ENCODE results near the gene COPB2.
"Not testable (repeated sequence)": the region's sequence is repeated elsewhere in the genome, so short reads cannot be mapped to it uniquely, and the experiment has no call there.

COPB2 gene

DNA sequence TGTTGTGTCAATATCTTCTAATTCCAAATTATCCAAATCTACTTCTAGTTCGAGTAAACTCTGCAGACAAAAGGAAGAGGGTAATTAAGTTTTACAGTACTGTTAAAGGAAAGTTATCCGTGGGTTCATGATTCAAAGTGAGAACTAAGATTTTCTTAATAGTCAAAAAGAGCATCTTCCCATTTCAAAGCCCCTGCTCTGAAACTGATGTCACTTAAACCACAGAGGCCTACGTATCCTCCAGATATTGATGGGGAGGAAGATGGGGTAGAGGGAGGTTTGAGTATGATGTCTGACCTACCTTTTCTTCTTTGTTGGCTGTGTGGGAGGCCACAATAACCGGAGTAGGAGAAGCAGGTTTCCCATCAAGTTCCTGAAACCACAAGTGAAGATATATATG, 31.5 kb downstream of the COPB2 start:
- peaks cover 36 to 61% of the 10 kb centered on the region in 2 donors for H3K36me3 Mint-ChIP-seq
- DNase-seq (no peak), ATAC-seq (replicated peaks) (peak; percentile 71 to 85)
- no peaks in the 10 kb centered on the region for H3K27me3 Mint-ChIP-seq
- H3K4me3 Mint-ChIP-seq: peak overlapping the region; percentile 15 to 62
- H3K27ac Mint-ChIP-seq: peak overlapping the region; percentile 94
- H3K9me3 Mint-ChIP-seq: no peaks in the 10 kb centered on the region
- peaks cover 19 to 35% of the 10 kb centered on the region in 2 donors for H3K4me1 Mint-ChIP-seq

DNA sequence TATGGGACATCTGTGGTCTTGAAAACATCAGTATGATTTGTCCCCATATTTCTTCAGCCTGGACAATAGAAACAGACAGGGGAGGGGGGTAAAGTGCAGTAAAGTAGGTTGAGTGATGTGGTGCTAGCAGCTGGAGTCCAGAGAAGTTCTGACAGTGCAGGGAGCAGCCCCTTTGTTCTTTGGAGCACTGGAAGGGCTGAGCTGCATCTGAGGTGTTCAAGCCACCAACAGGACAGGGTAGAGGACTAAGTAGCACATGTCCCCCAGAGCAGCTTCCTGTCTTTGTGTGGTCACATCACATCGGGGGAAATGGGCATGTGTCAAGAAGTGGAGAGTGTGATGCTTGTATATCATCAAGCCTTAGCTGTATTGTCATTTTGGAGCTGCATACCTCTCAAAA, 33.6 kb downstream of the COPB2 start:
- H3K27ac Mint-ChIP-seq: peak overlapping the region; percentile 70
- no peak for ATAC-seq (replicated peaks)
- no peak for DNase-seq
- H3K27me3 Mint-ChIP-seq: no peaks in the 10 kb centered on the region
- H3K4me1 Mint-ChIP-seq: peaks cover 17 to 35% of the 10 kb centered on the region in 2 donors
- H3K36me3 Mint-ChIP-seq: peaks cover 48 to 65% of the 10 kb centered on the region in 2 donors
- H3K9me3 Mint-ChIP-seq: no peaks in the 10 kb centered on the region
- no peak overlapping the region for H3K4me3 Mint-ChIP-seq

DNA sequence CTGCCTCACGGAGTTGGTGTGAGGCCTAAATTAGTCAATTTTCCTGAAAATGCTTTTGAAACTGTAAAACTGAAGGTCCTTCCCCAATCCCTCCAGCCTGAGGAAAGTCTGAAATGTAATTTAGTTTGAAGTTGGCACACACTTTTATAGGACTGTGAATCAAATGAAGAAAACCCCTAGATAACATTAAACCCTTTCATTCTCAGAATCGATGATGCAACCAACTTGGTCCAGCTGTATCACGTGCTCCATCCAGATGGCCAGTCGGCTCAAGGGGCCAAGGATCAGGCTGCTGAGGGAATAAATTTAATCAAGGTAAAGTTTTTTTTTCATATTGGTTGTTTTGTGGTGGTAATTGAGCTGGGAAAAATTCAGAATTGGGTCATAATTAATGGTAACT, 34.0 kb downstream of the COPB2 start:
- peaks cover 48 to 66% of the 10 kb centered on the region in 2 donors for H3K36me3 Mint-ChIP-seq
- peak overlapping the region; percentile 70 for H3K27ac Mint-ChIP-seq
- no peaks in the 10 kb centered on the region for H3K27me3 Mint-ChIP-seq
- no peaks in the 10 kb centered on the region for H3K9me3 Mint-ChIP-seq
- no peak for DNase-seq
- H3K4me3 Mint-ChIP-seq: no peak overlapping the region
- peaks cover 17 to 31% of the 10 kb centered on the region in 2 donors for H3K4me1 Mint-ChIP-seq
- no peak for ATAC-seq (replicated peaks)

DNA sequence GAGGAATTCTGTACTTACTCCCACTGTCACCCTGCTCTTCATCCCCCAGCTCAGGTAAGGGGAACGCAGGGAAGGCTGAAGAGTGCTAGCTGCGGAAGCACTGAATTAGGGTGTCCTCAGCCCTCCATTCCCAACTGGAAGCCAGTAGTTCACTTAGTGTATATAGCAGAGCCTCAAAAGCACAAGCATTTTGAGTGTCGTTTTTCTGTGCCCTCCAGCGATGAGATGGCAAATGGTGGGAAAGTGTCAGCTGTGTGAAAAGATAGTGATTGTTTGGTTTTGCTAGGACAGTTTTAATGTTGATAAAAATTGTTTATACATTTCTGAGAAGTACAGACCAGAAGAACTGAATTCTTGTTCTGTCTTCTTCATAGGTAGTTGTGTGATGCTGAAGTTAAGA, 34.8 kb downstream of the COPB2 start:
- DNase-seq (no peak), ATAC-seq (replicated peaks) (no peak)
- Mint-ChIP-seq H3K27ac (no peak overlapping the region), H3K27me3 (no peaks in the 10 kb centered on the region), H3K9me3 (no peaks in the 10 kb centered on the region), H3K36me3 (peaks cover 44 to 64% of the 10 kb centered on the region in 2 donors), H3K4me3 (no peak overlapping the region), H3K4me1 (peaks cover 15 to 30% of the 10 kb centered on the region in 2 donors)

DNA sequence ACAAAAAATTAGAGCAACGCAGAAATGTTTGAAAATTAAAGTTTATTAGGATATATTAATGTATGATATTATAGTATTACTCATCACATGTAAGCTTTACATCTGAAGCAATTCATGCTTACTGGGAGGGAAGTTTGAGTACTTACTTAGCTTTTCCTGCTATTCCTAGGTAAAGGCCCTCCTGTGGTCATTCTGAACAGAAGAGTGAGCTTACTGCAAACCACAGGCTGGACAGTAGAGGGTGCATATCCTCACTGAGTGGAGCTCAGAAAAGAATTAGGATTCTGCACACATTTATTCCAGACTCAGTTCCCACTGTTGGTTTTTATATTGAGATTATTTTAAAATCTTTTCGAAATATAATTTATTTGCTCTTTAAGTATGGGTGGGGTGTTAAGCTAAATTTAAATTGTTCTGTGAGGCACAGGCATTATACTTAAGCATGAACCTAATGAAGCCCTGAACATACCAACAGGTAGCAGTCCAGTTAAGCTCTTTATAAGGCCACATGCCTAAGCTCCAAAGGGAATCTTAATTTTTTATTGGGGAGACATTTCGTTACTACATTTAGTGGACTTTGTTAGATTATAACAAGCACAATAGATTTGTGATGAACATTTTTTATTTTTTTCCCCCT, 35.4 kb downstream of the COPB2 start:
- ATAC-seq (replicated peaks) (peak; percentile 39 to 52), DNase-seq (no peak)
- peaks cover 15 to 25% of the 10 kb centered on the region in 2 donors for H3K4me1 Mint-ChIP-seq
- peaks cover 43 to 67% of the 10 kb centered on the region in 2 donors for H3K36me3 Mint-ChIP-seq
- H3K27me3 Mint-ChIP-seq: no peaks in the 10 kb centered on the region
- no peak overlapping the region for H3K4me3 Mint-ChIP-seq
- no peaks in the 10 kb centered on the region for H3K9me3 Mint-ChIP-seq
- H3K27ac Mint-ChIP-seq: no peak overlapping the region

DNA sequence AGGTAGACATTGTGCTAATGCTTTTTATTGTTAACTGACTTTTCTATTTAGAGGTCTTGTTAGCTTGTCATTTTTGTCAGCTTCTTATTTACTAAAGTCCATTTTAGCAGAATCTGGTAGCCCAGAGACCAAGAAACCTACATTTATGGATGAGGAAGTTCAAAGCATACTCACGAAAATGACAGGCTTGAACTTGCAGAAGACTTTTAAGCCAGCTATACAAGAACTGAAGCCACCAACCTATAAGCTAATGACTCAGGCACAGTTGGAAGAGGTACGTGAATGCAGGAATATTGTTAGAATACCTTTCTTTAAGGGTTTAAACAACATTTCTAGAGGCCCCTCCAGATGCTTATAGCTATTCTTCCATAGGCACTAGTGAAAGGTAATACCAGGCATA, 42.7 kb downstream of the COPB2 start:
- Mint-ChIP-seq H3K27ac (no peak overlapping the region), H3K9me3 (peaks cover 3 to 4% of the 10 kb centered on the region in 2 donors), H3K27me3 (peaks cover 0 to 5% of the 10 kb centered on the region in 2 donors), H3K36me3 (peaks cover 19 to 32% of the 10 kb centered on the region in 2 donors), H3K4me3 (no peak overlapping the region), H3K4me1 (peaks cover 0 to 7% of the 10 kb centered on the region in 2 donors)
- DNase-seq: no peak
- no peak for ATAC-seq (replicated peaks)

DNA sequence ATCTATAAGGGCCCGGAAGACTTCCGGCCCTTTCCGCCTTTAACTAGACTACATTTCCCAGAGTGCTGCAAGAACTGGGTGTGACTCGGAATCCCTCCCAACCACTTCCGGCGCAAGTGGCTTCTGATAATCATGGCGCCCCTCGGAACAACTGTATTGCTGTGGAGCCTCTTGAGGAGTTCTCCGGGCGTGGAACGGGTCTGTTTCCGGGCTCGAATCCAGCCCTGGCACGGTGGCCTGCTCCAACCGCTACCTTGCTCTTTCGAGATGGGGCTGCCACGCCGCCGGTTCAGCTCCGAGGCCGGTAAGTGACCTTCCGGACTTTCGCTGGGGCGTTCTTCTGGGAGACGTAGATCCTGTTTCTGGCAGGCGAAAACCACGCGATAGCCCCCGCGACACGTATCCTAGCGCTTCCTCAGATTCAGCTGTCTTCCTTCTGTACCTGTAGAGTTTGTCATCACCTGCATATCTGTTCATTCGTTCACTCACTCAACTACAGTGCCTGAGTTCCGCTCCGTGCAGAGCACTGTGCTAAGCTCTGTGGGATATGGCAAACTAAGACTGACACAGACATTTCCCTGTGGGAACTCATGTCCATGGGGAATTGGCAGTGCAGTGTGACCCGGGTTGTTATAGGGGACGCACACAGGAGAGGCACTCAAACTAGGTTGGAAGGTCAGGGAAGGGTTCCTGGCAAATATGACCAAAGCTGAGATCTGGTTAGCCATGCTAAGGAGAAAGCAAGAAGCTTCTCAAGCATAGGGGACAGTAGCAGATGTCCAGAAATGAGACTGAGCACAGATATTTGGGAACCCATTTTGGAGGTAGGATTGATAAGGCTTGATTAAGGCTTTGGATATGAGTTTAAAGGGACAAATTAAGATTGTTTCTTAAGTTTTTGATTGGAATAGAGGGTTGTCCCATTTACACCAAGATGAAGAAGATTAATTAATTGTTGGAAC, 45.3 kb downstream of the COPB2 start, which contains the start of gene MRPS22:
TSS of gene MRPS22 (plus strand) at position 126 of the 962 bp plus-strand sequence. CDS start at position 133, 7 bp downstream.
- Mint-ChIP-seq H3K4me3 (peak within 1 kb of the TSS in 1 of 2 donors; percentile 46), H3K27ac (peak within 1 kb of the TSS; percentile 66)
- peak; percentile 98 for ATAC-seq (replicated peaks)

DNA sequence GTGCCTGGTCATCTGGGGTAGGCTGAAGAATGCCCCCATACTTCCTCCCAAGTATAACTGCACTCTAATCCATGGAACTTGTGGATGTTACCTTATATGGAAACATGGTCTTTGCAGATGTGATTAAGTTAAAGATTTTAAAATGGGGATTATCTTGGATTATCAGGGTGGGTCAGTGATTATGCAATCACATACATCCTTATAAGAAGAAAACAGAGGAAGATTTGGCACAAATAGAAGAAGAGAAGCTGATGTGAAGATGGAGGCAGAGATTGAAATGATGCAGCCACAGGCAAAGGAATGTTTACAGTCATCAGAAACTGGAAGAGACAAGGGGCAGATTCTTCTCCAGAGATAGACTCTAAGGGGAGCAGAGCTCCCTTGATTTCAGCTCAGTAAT, 47.4 kb downstream of the COPB2 start:
- DNase-seq (no peak), ATAC-seq (replicated peaks) (no peak)
- Mint-ChIP-seq H3K9me3 (peaks cover 3 to 4% of the 10 kb centered on the region in 2 donors), H3K27me3 (peaks cover 13 to 32% of the 10 kb centered on the region in 2 donors), H3K27ac (no peak overlapping the region), H3K4me1 (peaks cover 0 to 3% of the 10 kb centered on the region in 2 donors), H3K4me3 (no peak overlapping the region), H3K36me3 (peaks cover 0 to 5% of the 10 kb centered on the region in 2 donors)

More for the DNA sequence above, 45.3 kb downstream of the COPB2 start, which contains the start of gene MRPS22:
- peak; percentile 82 for DNase-seq
- H3K9me3 Mint-ChIP-seq: peaks cover 3 to 4% of the 10 kb centered on the region in 2 donors
- H3K4me1 Mint-ChIP-seq: peaks cover 0 to 7% of the 10 kb centered on the region in 2 donors
- peaks cover 8 to 13% of the 10 kb centered on the region in 2 donors for H3K36me3 Mint-ChIP-seq
- peaks cover 6 to 19% of the 10 kb centered on the region in 2 donors for H3K27me3 Mint-ChIP-seq

DNA sequence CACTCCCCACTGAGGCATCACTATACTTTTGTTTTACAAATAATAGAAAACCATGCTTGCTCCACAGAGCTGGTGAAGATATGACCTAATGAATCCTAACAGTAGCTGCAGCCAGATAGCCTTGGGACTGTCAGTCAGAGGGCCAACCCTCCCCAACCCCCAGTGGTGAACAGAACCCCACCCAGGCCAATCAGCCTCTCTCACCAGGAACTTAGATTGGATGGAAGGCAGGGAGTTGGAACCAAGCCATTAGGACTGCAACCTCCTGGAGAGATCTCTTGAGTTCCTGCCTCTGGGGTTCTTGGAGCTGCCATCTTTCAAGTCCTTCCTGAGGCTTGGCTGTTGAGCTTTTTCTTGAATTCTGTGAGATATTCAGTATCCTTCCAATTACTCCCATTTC, 48.7 kb downstream of the COPB2 start:
- Mint-ChIP-seq H3K36me3 (peaks cover 0 to 5% of the 10 kb centered on the region in 2 donors), H3K27ac (no peak overlapping the region), H3K4me1 (peaks cover 0 to 3% of the 10 kb centered on the region in 2 donors), H3K4me3 (no peak overlapping the region), H3K27me3 (peaks cover 17 to 32% of the 10 kb centered on the region in 2 donors), H3K9me3 (peaks cover 3 to 4% of the 10 kb centered on the region in 2 donors)
- DNase-seq (no peak), ATAC-seq (replicated peaks) (no peak)

DNA sequence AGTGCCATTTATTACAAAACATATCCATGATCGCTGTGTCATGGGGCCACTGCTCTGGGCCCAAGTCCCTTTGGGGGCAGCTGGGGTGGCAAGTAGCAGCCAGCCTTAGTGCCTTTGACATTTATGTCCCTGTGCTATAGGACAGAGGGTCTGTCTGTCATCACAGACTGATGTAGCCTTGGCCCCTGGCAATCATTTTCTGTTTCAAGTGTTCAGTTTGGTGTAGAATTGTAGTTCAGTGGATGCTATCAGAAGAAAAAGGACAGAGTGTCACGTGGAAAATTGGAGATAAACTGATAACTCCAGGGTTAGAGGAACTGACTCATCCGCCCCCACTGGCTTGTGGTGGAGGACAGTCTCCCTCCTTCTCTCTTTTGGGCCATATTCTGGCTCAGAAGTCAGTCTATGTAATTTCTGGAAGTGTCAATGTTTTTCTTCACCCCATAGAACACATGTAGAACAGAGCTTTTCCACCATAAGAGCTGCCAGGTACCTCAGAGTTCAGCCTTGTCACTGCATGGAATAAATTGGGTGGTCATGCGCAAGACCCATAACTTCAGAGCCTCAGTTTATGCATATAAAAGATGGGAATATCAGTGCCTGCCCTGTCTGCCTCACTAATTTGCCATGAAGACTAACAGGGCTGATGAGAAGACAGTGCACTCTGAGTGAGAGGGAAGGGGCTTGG, 50.1 kb downstream of the COPB2 start:
- H3K27me3 Mint-ChIP-seq: peaks cover 17 to 32% of the 10 kb centered on the region in 2 donors
- H3K4me3 Mint-ChIP-seq: no peak overlapping the region
- DNase-seq: no peak

DNA sequence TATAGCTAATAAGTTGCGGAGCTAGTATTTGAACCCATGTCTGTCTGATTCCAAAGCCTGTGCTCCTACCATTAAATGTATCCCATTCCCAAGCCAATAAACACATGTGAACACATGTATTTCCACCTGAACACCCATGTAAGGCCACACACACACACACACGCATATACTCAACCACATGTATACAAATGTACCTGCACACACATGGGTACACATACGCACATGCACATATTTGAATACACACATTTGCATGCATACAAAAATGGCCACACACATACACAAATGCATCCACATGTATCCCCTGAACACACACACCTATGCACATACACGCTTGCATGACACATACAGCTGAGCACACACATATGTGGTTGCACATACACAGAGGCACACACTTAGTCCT, 51.0 kb downstream of the COPB2 start:
- Mint-ChIP-seq H3K27ac (no peak overlapping the region), H3K9me3 (peaks cover 3 to 4% of the 10 kb centered on the region in 2 donors), H3K36me3 (peaks cover 0 to 5% of the 10 kb centered on the region in 2 donors), H3K4me3 (no peak overlapping the region), H3K27me3 (peaks cover 18 to 39% of the 10 kb centered on the region in 2 donors), H3K4me1 (peaks cover 0 to 3% of the 10 kb centered on the region in 2 donors)
- DNase-seq (no peak), ATAC-seq (replicated peaks) (no peak)

More for the DNA sequence above, 50.1 kb downstream of the COPB2 start:
- Mint-ChIP-seq H3K27ac (no peak overlapping the region), H3K9me3 (peaks cover 3 to 4% of the 10 kb centered on the region in 2 donors), H3K36me3 (peaks cover 0 to 5% of the 10 kb centered on the region in 2 donors), H3K4me1 (peaks cover 0 to 3% of the 10 kb centered on the region in 2 donors)
- ATAC-seq (replicated peaks): no peak

DNA sequence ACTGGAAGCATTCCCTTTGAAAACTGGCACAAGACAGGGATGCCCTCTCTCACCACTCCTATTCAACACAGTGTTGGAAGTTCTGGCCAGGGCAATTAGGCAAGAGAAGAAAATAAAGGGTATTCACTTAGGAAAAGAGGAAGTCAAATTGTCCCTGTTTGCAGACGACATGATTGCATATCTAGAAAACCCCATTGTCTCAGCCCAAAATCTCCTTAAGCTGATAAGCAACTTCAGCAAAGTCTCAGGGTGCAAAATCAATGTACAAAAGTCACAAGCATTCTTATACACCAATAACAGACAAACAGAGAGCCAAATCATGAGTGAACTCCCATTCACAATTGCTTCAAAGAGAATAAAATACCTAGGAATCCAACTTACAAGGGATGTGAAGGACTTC, 54.8 kb downstream of the COPB2 start:
- H3K36me3 Mint-ChIP-seq; H3K4me1 Mint-ChIP-seq; H3K4me3 Mint-ChIP-seq; ATAC-seq (replicated peaks); DNase-seq; H3K9me3 Mint-ChIP-seq; H3K27ac Mint-ChIP-seq: not testable (repeated sequence)
- peaks cover 42 to 60% of the 10 kb centered on the region in 2 donors for H3K27me3 Mint-ChIP-seq

DNA sequence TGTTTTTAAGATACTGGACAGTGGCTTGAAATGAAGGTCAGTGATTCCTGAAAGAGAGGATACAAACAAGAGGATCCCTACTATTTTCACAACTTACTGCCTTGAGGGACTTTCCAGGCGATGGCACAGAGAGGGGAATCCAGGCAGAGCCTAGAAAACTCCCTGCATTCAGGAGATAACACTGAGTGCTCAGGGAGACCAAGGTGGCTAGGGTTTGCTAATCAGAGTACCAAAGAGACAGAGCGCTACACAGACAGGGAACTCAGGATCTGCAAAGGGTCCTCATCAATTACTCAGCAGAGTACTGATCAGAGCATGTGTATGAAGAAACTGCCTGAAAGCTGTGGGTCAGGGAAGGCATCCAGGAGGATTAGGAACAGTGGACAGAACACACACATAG, 57.4 kb downstream of the COPB2 start:
- no peak for DNase-seq
- Mint-ChIP-seq H3K4me3 (no peak overlapping the region), H3K36me3 (no peaks in the 10 kb centered on the region), H3K9me3 (no peaks in the 10 kb centered on the region), H3K27me3 (peaks cover 39 to 46% of the 10 kb centered on the region in 2 donors), H3K4me1 (peaks cover 11 to 17% of the 10 kb centered on the region in 2 donors), H3K27ac (no peak overlapping the region)
- ATAC-seq (replicated peaks): no peak

Data from stimulated activated naive B cell treated with anti-CD40 and anti-IgM and Interleukin-4, amounts not matched to agents 10 μg/mL and 1 μg/mL and 100 μg/mL, for 72 hours (primary cell).